Stimulated activated CD8-positive, alpha-beta memory T cell treated with anti-CD3 and anti-CD28 coated beads, Interleukin-2, amount 100 ng/mL, for 48 hours (primary cell): ENCODE data around the gene ATXN7L3.
A peak's percentile ranks its signal among the peaks of the same experiment; 100 is the strongest.
"Not testable (repeated sequence)": the region's sequence is repeated elsewhere in the genome, so short reads cannot be mapped to it uniquely, and the experiment has no call there.

ENCODE experiments used
- DNase-seq, 2 donors: peaks; one replicate each; pipeline ENCODE4 v3.0.0-alpha.2; 2020; ENCODE audit warnings: low read depth in 2 of 2

Gene ATXN7L3, protein sequence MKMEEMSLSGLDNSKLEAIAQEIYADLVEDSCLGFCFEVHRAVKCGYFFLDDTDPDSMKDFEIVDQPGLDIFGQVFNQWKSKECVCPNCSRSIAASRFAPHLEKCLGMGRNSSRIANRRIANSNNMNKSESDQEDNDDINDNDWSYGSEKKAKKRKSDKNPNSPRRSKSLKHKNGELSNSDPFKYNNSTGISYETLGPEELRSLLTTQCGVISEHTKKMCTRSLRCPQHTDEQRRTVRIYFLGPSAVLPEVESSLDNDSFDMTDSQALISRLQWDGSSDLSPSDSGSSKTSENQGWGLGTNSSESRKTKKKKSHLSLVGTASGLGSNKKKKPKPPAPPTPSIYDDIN

DNA sequence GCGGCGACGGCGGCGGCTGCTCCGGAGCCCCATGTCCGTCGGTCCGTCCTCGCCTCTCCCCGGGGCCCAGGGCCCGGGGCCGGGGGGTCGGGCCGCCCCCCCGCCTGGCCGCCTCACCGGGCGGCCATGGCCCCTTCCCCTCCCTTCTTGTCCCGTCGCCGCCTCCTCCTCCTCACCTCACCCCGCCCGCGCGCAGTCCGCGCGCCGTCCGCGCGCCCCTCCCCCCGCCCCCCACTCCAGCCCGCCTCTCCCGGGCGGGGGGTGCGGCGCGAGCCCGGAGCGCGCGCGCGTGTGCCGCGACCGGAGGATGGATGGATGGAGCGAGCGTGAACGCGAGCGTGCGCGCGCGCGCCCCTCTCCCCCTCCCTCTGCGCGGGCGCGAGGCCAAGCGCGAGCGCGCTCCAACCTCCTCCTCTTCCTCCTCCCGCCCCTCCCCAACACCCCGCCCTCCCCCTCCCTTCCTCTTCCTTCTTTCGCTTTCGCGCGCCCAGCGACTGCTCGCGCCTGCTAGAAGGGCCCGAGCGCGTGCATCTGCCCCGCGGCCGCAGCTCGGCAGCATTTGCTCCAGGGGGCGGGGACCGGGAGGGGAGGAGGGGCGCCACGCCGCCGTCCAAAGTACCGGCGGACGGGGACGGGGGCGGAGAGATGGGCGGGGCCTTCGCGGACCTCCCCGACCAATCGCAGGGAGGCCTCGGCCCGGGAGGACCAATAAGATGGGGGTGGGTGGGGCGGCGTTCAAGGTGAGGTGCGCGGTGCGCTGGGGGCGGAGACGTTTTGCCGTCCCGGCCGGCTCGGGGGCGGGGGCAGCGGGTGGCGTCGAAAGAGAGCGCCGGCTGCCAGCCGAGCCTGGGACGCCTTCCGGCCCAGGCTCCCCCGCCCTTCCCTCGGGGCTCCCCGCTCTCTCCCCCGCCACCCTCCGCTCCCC, at the start of gene ATXN7L3:
ATXN7L3 (minus strand) TSS at position 332 of the 925 bp plus-strand sequence. CDS start 1,814 bp downstream, outside the sequence.
- DNase-seq, result peak; percentile 100

GRCh38 chr17:44247876-44248736, 48.4 kb upstream of the ATXN7L3 start:
- no peak for DNase-seq

DNA sequence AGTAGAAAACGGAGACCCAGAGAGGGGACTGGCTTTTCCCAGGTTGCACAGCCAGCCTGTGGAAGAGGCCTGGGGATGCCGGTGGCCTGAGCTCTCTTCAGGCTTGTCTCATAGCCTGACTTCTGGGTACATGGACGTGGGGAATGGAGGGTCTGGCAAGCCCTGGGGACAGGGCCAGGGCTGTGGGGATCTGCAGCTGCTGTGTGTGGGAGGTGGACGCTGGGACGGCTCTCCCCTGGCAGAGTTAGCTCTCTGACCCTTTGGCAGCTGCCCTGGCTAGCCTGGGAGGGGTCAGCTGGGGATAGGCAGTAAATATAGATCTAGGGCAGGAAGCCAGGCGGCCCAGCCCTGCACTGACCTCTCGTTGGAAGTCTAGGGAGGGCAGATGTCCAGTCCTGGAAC, 47.8 kb upstream of the ATXN7L3 start:
- no peak for DNase-seq

- no peak for DNase-seq
Observed at GRCh38 chr17:44241106-44241624, 41.5 kb upstream of the ATXN7L3 start.

- not testable (repeated sequence) for DNase-seq
Observed at GRCh38 chr17:44237886-44238285, 38.2 kb upstream of the ATXN7L3 start.

DNA sequence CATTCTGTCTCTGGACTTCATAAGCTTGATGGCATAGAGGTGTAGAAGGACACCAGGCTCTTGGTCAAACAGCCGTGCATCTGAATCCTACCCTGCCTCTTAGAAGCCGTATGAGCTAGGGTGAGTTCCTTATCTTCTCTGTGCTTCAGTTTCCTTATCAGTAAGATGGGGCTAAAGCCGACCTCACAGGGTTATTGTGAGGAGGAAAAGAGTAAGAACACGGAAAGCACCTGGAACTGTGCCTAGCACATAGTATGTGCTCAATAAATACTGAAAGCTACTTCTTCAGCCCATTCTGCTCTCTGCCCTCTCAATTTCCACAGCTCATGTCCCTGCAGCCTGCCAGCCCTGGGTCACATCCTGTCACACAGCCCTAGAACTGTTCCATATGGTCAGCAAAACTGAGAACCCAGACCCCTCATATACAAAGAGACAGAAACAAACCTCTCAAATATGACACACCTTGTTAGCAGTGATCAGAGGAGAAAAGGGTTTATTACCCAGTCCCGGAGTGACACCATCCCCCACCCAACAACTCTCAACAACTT, 36.8 kb upstream of the ATXN7L3 start:
- no peak for DNase-seq

GRCh38 chr17:44235583-44235936, 35.9 kb upstream of the ATXN7L3 start:
- no peak for DNase-seq

DNA sequence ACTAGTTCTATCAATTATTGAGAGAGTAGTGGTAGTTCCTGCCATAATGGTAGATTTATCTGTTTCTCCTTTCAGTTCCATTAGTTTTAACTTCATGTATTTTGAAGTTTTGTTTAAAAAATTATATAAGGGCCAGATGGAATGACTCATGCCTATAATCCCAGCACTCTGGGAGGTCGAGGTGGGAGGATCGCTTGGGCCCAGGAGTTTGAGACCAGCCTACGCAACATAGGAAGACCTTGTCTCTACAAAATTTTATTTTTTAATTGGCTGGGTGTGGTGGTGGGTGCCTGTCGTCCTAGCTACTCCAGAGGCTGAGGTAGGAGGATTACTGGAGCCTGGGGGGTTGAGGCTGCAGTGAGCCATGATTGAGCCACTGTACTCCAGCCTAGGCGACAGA, 33.9 kb upstream of the ATXN7L3 start:
- no peak for DNase-seq

- DNase-seq, result no peak
Observed at GRCh38 chr17:44232061-44232460, 32.4 kb upstream of the ATXN7L3 start.

DNA sequence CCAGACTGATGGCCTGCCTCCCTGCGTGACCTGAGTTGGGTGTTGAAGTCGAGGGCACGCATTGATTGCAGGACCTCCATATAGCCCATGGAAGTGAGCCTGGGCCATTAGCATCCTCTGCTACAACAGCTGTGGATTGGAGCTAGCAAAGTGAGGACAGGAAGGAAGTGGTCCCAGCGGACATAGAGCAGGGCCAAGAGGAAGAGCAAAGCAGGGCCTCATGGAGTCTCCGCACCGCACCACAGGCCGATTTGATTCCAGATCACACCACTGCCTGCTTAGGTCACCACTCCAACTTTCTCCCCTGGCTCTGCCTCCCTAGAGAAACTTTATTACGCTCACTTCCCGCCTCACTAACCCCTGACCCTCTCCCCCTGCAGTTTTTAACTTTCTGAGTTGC, 30.5 kb upstream of the ATXN7L3 start:
- DNase-seq, result no peak

- no peak for DNase-seq
Observed at GRCh38 chr17:44229090-44229489, 29.4 kb upstream of the ATXN7L3 start.

DNA sequence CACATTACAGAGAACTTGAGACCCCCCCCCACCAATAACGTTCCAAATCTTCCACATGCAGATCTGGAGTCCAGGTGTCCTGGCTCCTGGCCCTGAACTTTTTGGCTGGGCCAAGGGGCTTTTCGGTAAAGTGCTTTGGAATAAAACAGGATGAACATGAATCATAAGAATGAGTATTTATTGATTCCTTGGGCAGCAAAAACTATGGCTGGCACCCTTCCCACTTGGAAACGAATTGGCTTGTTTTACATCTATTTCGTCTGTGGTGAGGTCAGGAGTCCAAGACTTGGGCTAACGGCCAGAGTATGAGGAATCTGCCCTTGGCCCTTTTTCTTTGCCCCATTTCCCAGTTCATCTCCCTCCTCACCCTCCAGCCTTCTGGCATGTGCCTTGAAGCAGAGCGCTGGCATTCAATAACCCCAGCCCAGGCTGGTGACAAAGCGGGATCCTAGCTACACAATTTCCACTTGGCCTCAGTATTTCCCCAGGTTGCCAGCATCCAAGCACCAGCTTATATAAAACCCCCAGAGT, 23.9 kb upstream of the ATXN7L3 start:
- DNase-seq, result no peak

DNA sequence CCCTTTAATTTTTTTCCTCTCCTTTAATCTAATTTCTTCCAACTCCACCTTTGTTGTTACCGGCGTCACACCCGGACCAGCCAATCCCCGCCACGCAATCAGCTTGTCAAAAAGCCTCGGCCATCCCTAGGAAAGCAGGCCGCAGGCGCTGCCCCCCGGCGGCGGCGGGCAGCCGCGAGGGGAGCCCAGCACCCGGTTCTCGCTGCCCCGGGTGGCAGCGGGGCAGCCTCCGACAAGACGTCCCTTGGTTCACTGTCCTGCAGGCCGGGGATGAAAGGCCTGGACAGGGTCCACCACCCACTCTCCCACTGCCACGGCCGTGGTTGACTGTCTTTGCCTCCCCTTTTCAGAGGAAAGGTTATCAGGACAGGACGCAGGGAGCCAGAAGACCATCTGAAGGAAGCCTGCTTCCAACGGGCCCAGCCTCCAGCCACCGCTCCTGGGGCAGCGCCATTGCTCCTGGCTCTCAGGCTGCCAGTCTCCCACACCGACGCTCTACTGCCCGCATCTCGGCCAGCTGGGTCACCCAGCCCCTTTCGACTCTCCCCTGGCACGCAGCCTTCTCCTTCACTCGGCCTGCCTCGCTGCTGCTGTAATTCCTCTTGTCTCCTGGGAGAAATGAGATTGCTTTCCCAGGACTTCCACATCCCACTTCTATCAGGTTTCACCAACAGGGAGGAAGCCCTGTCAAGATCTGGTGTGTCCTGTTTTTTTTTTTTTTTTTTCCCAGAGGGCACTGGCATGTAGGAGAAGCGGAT, 22.6 kb upstream of the ATXN7L3 start:
- DNase-seq, result peak in 1 of 2 donors; percentile 44

- no peak for DNase-seq
Observed at GRCh38 chr17:44221862-44222111, 22.1 kb upstream of the ATXN7L3 start.

DNA sequence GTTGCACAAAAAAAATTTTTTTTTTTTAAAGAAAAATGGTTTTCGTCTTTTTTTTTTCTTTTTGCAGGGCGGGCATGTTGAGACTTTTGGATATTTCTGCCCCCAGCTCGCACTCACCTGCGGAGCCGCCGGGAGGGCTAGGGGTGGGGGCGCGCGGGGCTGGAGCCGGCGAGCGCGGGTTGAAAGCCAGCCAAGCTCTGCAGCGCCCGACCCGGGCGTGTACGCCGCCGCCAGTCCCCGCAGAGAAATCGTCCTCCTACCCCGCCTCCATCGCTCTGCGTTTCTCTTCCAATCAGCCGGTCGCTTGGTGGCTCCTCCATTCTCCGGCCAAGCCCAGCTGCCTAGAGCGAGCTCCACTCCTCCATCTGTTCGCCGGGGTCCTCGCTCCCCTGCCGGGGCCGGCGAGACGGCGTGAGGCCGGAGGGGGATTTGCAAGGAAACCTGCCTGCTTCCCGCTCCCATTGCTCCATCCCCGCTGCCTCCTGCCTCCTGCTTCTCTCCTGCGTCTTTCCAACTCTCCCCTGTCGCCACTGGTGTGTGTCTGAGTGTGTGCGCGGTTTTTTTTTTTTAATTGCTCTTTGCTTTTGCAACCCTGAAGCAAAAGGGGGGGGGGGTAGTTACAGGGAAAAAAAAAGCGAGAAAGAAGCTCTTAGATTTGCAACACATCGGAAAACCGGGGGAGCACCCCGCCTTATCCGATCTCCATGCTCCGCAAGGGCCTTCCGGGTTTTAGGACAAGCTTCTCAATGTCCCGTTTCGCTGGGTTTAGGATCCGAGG, 21.6 kb upstream of the ATXN7L3 start:
- DNase-seq, result no peak

GRCh38 chr17:44220213-44221083, 20.8 kb upstream of the ATXN7L3 start:
- no peak for DNase-seq

- peak in 1 of 2 donors; percentile 51 for DNase-seq
Observed at GRCh38 chr17:44219616-44220212, 20.0 kb upstream of the ATXN7L3 start, which contains the start of gene UBTF. Gene UBTF, minus strand, starts transcription at chr17:44219675. Its CDS starts 1,446 bp downstream, at chr17:44218229.

DNA sequence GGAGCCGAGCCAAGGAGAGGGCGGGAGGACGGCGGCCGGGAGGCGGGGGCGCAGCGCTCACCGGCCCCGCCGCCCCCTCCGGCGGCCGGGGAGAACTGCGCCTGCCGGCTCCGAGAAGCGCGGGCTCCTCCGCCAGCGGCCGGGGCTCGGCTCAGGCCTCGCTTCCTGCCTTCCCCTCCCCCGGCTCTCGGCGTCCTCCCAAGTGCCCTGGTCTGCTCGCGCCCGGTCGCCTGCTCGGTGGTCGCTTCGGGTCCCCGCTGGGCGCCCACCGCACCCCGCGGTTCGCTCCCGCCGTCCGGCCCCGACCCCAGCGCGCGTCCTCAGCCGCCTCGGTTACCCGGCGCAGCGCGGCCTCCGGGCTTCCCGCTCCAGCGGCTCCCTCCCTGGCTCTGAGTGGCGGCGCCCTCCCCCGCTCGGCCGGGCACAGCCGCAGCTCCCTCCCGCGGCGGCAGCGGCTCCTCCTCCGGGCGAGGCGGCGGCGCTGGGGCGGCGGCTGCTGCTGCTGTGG, 19.5 kb upstream of the ATXN7L3 start:
- DNase-seq, result peak in 1 of 2 donors; percentile 54
